RWPE1 (cell line): Measurements from ENCODE around the gene FNDC3B.

Experiments used
- CTCF ChIA-PET: fragments of 350-600 bp; sonication (Branson Sonifier 250); formaldehyde crosslinking; extraction: SDS; loops from one replicate; lab custom pipeline; 2021; lab: Yijun Ruan, JAX
- POLR2A ChIA-PET: fragments of 400-600 bp; formaldehyde crosslinking; extraction: SDS; loops from one replicate; lab custom pipeline; 2020; ENCODE audit warnings: antibody characterized with exemption; ENCODE audit not compliant: low non-redundant PET; lab: Yijun Ruan, JAX
- DNase-seq: peaks from one replicate; pipeline ENCODE4 v3.0.0; 2012; ENCODE audit warnings: low spot score
- H3K27ac ChIP-seq: fragments of 450-650 bp; 2 replicates; pipeline ENCODE4 v1.5.1; 2017
- CTCF ChIP-seq: fragments of 450-650 bp; conservative IDR thresholded peaks from 2 replicates; pipeline ENCODE4 v1.5.1; 2017; ENCODE audit warnings: low read depth, mild to moderate bottlenecking

FNDC3B gene

GRCh38 chr3:172384836-172385235 lies 345.5 kb downstream of the FNDC3B start:
- no peak for TF ChIP-seq CTCF
- ChIA-PET POLR2A (no interaction called here), CTCF (interaction anchor here (0.7 kb wide), 1 partner anchor 381 kb away, joined by 3 read pairs; no protein-coding TSS in a partner anchor)
- no peak overlapping the region for H3K27ac ChIP-seq
- DNase-seq = no peak

- no peak for DNase-seq
- no peak for TF ChIP-seq CTCF
- ChIA-PET CTCF (no interaction called here), POLR2A (no interaction called here)
- no peak overlapping the region for H3K27ac ChIP-seq
Observed at GRCh38 chr3:172387728-172388127, 348.4 kb downstream of the FNDC3B start.

- DNase-seq = no peak
- POLR2A ChIA-PET = no interaction called here
- H3K27ac ChIP-seq = no peak overlapping the region
- CTCF ChIA-PET = no interaction called here
- TF ChIP-seq CTCF = no peak
Observed at GRCh38 chr3:172388412-172389078, 349.2 kb downstream of the FNDC3B start.

GRCh38 chr3:172390792-172391191 lies 351.4 kb downstream of the FNDC3B start:
- no peak overlapping the region for H3K27ac ChIP-seq
- no peak for DNase-seq
- CTCF ChIA-PET = no interaction called here
- POLR2A ChIA-PET = no interaction called here
- TF ChIP-seq CTCF = no peak

GRCh38 chr3:172391592-172392302 lies 352.4 kb downstream of the FNDC3B start:
- ChIA-PET CTCF (no interaction called here), POLR2A (no interaction called here)
- TF ChIP-seq CTCF = no peak
- no peak overlapping the region for H3K27ac ChIP-seq
- no peak for DNase-seq

GRCh38 chr3:172394692-172395091 lies 355.3 kb downstream of the FNDC3B start:
- CTCF ChIA-PET = no interaction called here
- no peak for DNase-seq
- H3K27ac ChIP-seq = no peak overlapping the region
- TF ChIP-seq CTCF = no peak
- POLR2A ChIA-PET = no interaction called here
